Transverse colon (tissue), 4 donors: ENCODE data around the gene TRDN.

ENCODE experiments used
- EP300 ChIP-seq: sonication (generic); formaldehyde crosslinking; IDR thresholded peaks from one replicate; pipeline ENCODE4 v1.6.1; 2017; ENCODE audit warnings: antibody characterized with exemption, low read depth
- POLR2AphosphoS5 ChIP-seq, 3 donors: sonication (generic); formaldehyde crosslinking; IDR thresholded peaks; one replicate each; pipeline ENCODE4 v1.6.1; 2016; ENCODE audit warnings: antibody characterized with exemption in 3 of 3
- TF ChIP-seq, protein P1 (sequence below), 5 experiments: fragments of 200-600 bp in 3 of 5; fragments of 450-650 bp in 2 of 5; sonication (generic) in 3 of 5; IDR thresholded peaks; 1 replicate in 2 of 5; 2 replicates in 3 of 5; pipeline ENCODE4 v1.5.1; 2016 to 2017; ENCODE audit warnings: antibody characterized with exemption in 5 of 5, inconsistent platforms in 3 of 5, mild to moderate bottlenecking in 2 of 5, moderate library complexity in 1 of 5

DNA sequence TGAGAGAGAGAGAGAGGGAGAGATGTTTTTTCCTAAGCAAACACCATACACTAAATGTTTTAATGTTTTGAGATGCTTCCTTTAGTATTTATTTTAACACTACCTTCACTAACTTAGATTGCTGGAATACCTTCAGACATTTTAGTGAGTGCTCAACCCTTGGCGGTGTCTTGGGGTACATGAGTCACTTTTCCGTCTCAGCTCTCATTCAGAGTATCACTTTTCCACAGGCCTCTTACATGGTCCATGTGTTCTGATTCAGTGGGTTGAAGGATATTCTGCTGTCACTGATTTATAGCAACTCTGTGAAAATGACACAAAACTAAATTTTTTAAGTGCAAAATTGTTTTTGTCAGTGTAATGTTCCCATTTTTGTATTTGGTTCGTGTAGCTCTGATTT is 422.8 kb downstream of the TRDN start:
- TF ChIP-seq, protein P1, sequence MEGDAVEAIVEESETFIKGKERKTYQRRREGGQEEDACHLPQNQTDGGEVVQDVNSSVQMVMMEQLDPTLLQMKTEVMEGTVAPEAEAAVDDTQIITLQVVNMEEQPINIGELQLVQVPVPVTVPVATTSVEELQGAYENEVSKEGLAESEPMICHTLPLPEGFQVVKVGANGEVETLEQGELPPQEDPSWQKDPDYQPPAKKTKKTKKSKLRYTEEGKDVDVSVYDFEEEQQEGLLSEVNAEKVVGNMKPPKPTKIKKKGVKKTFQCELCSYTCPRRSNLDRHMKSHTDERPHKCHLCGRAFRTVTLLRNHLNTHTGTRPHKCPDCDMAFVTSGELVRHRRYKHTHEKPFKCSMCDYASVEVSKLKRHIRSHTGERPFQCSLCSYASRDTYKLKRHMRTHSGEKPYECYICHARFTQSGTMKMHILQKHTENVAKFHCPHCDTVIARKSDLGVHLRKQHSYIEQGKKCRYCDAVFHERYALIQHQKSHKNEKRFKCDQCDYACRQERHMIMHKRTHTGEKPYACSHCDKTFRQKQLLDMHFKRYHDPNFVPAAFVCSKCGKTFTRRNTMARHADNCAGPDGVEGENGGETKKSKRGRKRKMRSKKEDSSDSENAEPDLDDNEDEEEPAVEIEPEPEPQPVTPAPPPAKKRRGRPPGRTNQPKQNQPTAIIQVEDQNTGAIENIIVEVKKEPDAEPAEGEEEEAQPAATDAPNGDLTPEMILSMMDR (IDR thresholded peaks at IDR 0.05) = no peak
- TF ChIP-seq EP300 (no peak), POLR2AphosphoS5 (IDR thresholded peaks at IDR 0.05) (no peak)
